NCI-H526 treated with DMSO at 0.1 percent for 48 hours (cell line): ENCODE measurements around the gene MON2.
"Not testable (repeated sequence)": the region's sequence is repeated elsewhere in the genome, so short reads cannot be mapped to it uniquely, and the experiment has no call there.

Source experiments
- DNase-seq: peaks from one replicate; lab custom pipeline; 2025; lab: John Stamatoyannopoulos, UW

MON2 gene

DNA sequence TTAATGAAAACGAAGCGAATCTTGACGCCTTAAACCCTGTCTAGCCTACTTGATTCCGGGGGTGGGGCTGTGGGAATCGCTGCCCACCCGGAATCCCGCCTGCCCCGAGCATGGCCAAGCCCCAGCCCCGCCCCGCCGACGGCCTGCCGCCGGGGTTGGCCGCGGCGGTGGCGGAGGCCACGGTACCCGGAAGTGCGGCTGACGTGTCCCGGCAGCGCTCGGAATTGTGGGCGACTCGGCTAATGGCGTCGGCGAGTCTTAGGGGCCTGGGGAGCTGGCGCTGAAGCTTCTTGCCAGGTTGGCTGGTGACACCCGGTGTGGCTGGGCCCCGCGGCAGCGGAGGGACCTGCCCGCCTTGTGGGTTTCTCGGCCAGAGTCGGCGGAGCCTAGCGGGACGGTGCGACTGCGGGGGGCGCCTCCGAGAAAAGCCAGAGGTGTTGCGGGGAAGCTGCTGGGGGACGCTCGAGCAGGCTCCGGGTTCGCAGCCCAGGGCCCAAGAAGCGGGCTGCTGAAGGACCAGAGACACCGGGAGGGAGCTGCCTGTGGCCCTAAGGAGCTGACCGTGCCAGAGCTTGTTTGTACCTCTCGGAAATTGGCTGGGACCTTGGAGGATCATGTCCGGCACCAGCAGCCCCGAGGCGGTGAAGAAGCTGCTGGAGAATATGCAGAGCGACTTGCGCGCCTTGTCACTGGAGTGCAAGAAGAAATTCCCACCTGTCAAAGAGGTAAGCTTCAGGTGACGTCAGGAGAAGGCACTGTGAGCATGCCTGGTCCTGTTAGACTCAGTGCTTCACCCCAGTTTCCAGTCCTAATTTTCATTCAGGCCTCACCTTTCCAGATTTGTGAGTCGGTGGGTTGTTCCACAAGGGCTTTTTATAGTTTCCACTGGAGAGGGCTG, at the start of gene MON2:
Gene MON2, plus strand, starts transcription at position 233 of the 898 bp plus-strand sequence. Its CDS starts 382 bp downstream, at position 615.
- DNase-seq: peak; percentile 77

GRCh38 chr12:62426089-62426488, 40.5 kb upstream of the MON2 start:
- DNase-seq: no peak

GRCh38 chr12:62429457-62429856, 37.2 kb upstream of the MON2 start:
- DNase-seq: no peak

GRCh38 chr12:62434494-62435302, 31.9 kb upstream of the MON2 start:
- DNase-seq: no peak

DNA sequence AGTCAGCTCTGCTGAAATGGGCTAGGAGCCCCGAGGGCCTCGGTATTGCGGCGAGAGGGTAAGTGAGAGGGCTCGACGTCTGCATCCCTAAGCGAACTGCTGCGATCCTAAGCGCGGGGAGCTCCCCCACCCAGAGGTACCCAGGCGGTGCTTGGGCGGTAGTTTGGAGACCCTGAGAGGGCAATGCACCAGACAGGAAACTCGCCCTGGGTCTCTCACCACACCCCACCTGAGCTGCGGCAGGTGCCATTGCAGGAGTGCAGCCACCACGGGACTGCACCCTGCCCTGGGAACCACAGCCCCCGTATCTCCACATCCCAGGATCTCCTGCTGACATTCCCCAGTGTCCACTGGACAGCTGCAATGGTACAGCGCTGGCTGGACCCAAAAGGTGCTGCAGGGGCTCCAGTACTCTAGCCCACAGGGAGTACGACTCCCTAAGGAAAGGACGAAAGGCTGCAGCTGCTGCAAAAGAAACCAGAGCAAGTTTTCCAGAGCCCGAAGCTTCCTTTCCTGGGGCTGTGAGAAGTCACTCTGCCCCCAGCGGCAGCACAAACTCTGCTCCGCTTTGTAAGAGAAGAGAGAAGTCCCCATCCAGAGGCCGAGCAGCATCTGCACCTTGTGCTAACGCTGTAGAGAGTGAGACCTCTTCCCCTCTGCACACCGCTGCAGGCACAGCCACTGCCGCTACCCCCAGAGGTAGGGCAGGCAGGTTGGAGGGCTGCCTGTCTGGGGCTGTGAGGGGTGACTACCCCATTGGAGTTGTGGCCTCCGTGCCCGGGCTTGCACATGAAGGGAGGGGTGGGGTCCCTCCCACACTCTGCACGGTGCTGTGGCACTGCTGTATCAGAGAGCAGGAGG, 31.1 kb upstream of the MON2 start:
- DNase-seq: peak; percentile 57

DNA sequence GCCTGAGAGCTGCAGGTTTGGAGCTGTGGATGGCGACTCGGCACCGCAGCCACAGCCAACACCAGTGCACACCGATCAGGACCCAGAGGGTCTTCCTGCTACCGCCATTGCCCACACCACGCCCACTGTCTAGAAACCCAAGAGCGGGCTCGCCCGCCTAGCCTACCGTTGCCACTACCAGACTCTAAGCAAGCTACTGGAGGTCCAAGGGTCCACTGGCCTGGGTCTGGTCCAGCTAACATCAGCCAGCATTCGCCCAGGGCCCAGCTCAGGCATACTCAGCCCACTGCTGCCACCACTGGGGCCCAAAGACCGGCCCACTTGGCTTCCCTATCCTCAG, 30.5 kb upstream of the MON2 start:
- DNase-seq: no peak

DNA sequence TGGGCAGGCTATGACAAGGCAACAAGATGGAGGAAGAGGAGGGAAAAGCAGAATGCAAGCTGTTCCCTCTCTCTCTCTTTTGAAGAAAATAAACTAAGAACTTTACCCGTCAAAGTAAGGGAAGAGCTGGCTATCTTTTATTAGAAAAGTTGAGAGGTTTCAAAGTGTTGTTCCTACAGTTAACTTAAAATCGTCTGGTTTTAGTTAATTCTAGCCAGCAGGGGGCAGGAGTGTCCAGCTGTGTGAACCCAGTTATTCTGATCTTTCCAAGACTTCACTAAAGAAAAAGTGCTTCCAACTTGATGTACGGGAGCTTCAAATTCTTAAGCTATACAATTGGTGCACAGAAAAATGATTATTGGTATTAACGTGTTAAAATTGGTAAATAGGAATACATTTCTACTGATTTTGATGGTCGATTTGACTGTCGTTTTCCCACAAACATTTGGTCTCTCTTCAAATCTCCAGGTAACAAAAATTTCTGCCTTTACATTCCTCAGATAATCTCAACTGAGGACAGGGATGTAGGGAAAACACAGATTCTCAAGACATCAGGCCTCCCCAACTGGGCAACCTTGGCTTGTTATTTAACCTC, 28.4 kb upstream of the MON2 start:
- peak; percentile 27 for DNase-seq

DNA sequence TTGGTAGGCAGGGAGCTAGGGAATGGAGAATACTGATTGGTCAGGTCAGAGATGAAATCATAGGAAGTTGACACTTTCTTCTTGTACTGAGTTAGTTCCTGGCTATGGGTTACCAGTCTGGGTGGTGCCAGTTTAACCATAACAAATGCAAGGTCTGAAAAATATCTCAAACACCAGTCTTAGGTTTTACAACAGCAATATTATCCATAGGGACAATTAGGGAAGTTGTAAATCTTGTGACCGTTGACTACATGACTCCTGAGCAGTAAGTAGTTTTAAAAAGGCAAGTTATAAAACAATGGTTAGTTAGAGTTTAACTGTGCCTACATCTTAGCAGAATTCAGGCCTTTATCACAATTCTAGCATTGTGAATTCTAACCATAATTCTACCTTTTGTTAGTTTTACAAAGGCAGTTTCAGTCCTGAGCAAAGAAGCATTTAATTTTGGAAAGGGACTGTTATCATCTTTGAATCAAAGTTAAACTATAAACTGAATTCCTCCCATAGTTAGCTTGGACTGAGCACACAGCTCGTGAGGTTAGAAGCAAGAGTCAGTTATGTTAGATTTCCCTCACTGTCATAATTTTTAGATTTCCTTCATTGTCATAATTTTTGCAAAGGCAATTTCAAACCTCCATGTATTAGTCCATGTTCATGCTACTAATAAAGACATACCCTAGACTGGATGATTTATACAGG, 19.7 kb upstream of the MON2 start:
- DNase-seq: no peak

- no peak for DNase-seq
Observed at GRCh38 chr12:62448436-62448835, 18.2 kb upstream of the MON2 start.

DNA sequence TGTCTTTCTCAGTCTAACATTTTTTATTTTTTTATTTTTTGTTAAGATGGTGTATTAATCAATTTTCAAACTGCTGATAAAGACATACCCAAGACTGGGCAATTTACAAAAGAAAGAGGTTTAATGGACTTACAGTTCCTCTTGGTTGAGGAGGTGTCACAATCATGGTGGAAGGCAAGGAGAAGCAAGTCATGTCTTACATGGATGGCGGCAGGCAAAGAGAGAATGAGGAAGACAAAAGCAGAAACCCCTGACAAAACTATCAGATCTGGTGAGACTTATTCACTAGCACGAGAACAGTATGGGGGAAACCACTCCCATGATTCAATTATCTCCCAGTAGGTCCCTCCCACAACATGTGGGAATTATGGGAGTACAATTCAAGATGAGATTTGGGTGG, 11.2 kb upstream of the MON2 start:
- DNase-seq: not testable (repeated sequence)

GRCh38 chr12:62458626-62459025, 8.0 kb upstream of the MON2 start:
- DNase-seq: no peak

- DNase-seq: no peak
Observed at GRCh38 chr12:62459976-62460375, 6.7 kb upstream of the MON2 start.

DNA sequence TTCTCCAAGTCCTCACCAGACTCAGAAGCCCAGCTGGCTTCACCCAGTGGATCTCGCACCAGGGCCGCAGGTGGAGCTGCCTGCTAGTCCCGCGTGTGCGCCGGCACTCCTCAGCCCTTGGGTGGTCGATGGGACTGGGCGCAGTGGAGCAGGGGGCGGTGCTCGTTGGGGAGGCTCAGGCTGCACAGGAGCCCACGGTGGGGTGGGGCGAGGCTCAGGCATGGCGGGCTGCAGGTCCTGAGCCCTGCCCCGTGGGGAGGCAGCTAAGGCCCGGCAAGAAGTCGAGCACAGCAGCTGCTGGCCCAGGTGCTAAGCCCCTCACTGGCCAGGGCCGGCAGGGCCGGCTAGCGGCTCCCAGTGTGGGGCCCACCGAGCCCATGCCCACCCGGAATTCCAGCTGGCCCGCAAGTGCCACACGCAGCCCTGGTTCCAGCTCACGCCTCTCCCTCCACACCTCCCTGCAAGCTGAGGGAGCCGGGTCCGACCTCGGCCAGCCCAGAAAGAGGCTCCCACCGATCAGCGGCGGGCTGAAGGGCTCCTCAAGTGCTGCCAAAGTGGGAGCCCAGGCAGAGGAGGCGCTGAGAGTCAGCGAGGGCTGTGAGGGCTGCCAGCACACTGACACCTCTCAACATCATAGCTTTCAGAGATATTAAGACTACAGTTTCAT, 5.3 kb upstream of the MON2 start:
- DNase-seq: not testable (repeated sequence)

DNA sequence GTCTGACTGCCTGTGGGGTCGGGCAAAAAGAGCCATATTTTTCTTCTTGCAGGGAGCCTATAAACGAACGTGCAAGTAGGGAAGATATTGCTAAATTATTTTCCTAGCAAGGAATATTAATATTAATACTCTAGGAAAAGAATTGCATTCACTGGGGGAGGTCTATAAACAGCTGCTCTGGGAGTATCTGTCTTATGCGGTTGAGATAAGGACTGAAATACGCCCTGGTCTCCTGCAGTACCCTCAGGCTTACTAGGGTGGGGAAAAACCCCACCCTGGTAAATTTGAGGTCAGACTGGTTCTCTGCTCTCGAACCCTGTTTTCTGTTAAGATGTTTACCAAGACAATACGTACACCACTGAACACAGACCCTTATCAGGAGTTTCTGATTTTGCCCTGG, 3.4 kb upstream of the MON2 start:
- not testable (repeated sequence) for DNase-seq

GRCh38 chr12:62466018-62466593, 520 bp upstream of the MON2 start:
- DNase-seq: no peak

DNA sequence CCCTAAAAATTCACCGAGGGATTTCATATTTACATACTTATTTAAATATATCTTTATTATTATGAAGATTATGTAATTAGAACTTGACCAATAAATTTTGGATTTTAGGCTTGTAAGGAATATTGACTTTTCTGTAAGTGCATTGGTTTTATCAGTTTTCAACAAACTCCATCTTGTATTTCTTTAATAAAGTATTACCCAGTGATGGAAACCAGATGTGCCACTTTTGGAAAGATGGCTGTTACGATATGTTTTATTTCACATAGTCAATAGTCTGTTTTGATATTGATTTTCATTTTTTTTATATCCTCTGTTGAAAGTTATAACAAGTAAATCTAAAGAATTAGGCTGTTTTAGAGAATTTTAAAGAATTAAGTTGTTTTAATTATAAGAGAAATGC, 1.8 kb downstream of the MON2 start:
- DNase-seq: no peak

DNA sequence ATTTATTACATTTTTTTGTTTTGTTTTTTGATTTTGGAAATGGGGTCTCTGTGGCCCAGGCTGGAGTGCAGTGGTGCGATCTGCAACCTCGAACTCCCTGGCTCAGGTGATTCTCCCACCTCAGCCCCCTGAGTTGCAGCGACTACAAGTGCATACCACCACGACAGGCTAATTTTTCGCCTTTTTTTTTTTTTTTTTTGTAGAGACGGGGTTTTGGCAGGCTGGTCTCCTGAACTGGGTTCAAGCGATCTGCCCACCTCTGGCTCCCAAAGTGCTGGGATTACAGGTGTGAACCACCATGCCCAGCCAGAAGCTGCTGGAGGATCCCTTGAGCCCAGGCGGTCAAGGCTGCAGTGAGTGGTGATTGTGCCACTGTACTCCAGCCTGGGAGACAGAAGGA, 2.3 kb downstream of the MON2 start:
- no peak for DNase-seq

DNA sequence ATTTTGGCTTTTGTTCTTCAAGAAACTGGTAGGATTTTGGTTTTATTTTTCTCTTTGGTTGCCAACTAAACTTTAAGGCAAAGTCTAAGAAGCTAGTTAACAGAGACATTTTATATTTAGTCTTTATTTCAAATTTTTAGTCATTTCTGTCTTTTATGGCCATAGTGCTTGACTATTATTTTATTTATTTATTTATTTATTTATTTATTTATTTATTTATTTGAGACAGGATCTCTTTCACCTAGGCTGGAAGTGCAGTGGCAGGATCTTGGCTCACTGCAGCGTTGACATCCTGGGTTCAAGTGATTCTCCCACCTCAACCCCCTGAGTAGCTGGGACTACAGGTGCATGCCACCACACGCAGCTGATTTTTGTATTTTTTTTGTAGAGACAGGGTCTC, 3.1 kb downstream of the MON2 start:
- no peak for DNase-seq

- no peak for DNase-seq
Observed at GRCh38 chr12:62471734-62472133, 5.1 kb downstream of the MON2 start.

DNA sequence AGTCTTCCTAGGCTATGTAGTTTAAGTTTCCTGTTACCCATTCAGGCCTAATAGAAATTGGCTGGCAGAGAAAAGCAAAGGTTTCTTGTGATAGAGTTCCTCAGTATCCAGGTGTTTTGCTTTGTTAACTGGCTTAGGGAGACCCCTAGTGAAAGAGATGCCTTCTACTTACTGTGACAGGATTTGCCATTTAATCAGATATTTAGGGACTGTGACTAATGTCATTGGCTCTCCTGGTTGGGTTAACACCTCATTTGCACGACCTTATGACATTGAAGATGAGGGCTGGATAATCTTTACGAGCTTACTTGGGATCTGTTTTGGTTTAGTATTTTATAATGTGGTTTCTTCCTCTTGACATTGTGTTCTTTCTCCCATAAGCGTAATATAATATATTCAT, 5.8 kb downstream of the MON2 start:
- DNase-seq: no peak
